Prostate gland (tissue), 2 donors: ENCODE results near the gene MMP21. TPM values are rescaled to one million over a fixed set of nuclear protein-coding genes. Genes with fewer than 3 reads are reported as not detected.

Experiments
- DNase-seq: peaks from one replicate; pipeline ENCODE4 v3.0.0-alpha.2; 2019; ENCODE audit warnings: low spot score
- H3K27ac ChIP-seq, 2 donors: fragments of 200-600 bp; sonication (generic); 2 replicates each; pipeline ENCODE4 v1.5.1; 2017 to 2019
- H3K27me3 ChIP-seq: fragments of 200-600 bp; sonication (generic); replicated peaks from 2 replicates; pipeline ENCODE4 v1.5.1; 2019; ENCODE audit not compliant: insufficient read depth
- H3K36me3 ChIP-seq, 2 donors: fragments of 200-600 bp; sonication (generic); 1 replicate in 1 of 2; 2 replicates in 1 of 2; pipeline versions ENCODE4 v1.5.1 to v1.8.1; 2017 to 2019
- H3K4me1 ChIP-seq: fragments of 200-600 bp; sonication (generic); replicated peaks from 2 replicates; pipeline ENCODE4 v1.5.1; 2019
- H3K4me3 ChIP-seq, 2 donors: fragments of 200-600 bp; sonication (generic); 2 replicates each; pipeline ENCODE4 v1.5.1; 2017 to 2019
- H3K9me3 ChIP-seq: fragments of 200-600 bp; sonication (generic); 2 replicates; pipeline ENCODE4 v1.5.1; 2017
- POLR2A ChIP-seq: fragments of 450-650 bp; IDR thresholded peaks from one replicate; pipeline ENCODE4 v1.6.1; 2016; ENCODE audit warnings: antibody characterized with exemption, mild to moderate bottlenecking
- POLR2AphosphoS5 ChIP-seq: sonication (generic); formaldehyde crosslinking; IDR thresholded peaks from one replicate; pipeline ENCODE4 v1.6.1; 2017; ENCODE audit warnings: antibody characterized with exemption
- WGBS: methylation state at CpG from one replicate; pipeline ENCODE4 v1.1.5; 2018; 5-methylcytosine and 5-hydroxymethylcytosine counted together
- intact Hi-C: fragments of 100-400 bp; cut with DNase I; formaldehyde crosslinking; loops from one replicate; pipeline ENCODE4 v1.14.2; 2022
- total RNA-seq, 2 donors: library from RNA; depleted of rRNA; stranded (reverse); fragments of >200 nt; gene quantifications; one replicate each; pipeline ENCODE4 v1.1.0, GENCODE V29; 2016
- TF ChIP-seq, protein P1 (sequence below), 4 experiments: fragments of 200-600 bp in 2 of 4; fragments of 450-650 bp in 2 of 4; sonication (generic) in 2 of 4; IDR thresholded peaks; 1 replicate in 3 of 4; 2 replicates in 1 of 4; pipeline ENCODE4 v1.5.1; 2016 to 2019; ENCODE audit warnings: antibody characterized with exemption in 4 of 4, mild to moderate bottlenecking in 2 of 4, moderate library complexity in 2 of 4

Gene MMP21
- total RNA-seq, 2 donors from 2014 or later = not detected

DNA sequence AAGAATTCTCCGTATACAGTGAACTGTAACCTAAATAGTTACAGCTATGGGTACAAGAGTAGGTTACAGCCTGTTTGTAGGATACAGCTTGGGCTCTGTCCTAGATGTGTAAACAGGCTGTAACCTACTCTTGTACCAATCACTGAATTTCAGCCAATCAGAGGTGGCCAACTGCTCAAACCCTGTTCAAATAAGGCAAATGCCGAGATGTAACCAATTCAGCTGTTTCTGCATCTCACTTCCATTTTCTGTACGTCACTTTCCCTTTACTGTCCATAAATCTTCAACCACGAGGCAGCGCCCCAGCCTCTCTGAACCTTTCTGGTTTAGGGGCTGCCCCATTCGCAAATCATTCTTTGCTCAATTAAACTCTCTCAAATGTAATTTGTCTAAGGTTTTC, 8.3 kb upstream of the MMP21 start:
- H3K4me3 ChIP-seq = no peak overlapping the region

DNA sequence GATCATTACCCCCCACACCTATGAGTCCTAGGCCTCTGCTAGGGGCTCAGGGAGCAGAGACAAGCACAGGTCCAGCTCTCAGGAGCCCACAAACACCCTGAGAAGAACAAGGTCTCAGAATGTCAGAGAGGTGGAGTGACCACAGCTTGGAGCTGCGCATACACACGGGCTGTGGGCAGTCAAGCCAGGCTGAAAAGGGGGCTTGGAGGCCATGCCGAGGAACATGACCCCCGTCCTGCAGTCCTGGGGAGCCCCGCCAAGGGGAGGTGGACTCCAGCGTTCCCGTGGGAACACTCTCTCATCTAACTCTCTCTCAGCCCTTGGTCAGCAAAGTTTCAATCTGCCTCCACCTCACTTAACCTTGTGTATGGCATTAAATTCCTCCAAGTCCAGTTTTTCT, 7.8 kb upstream of the MMP21 start:
- TF ChIP-seq POLR2AphosphoS5 (no peak), POLR2A (no peak)
- TF ChIP-seq, protein P1, sequence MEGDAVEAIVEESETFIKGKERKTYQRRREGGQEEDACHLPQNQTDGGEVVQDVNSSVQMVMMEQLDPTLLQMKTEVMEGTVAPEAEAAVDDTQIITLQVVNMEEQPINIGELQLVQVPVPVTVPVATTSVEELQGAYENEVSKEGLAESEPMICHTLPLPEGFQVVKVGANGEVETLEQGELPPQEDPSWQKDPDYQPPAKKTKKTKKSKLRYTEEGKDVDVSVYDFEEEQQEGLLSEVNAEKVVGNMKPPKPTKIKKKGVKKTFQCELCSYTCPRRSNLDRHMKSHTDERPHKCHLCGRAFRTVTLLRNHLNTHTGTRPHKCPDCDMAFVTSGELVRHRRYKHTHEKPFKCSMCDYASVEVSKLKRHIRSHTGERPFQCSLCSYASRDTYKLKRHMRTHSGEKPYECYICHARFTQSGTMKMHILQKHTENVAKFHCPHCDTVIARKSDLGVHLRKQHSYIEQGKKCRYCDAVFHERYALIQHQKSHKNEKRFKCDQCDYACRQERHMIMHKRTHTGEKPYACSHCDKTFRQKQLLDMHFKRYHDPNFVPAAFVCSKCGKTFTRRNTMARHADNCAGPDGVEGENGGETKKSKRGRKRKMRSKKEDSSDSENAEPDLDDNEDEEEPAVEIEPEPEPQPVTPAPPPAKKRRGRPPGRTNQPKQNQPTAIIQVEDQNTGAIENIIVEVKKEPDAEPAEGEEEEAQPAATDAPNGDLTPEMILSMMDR (IDR thresholded peaks at IDR 0.05) = no peak
- no peak for DNase-seq
- H3K9me3 ChIP-seq = no peaks in the 10 kb centered on the region
- no peaks in the 10 kb centered on the region for H3K27me3 ChIP-seq
- H3K4me3 ChIP-seq = no peak overlapping the region
- H3K4me1 ChIP-seq = no peaks in the 10 kb centered on the region
- intact Hi-C loops = no loop called here
- H3K36me3 ChIP-seq = no peaks in the 10 kb centered on the region
- WGBS = 92% methylated on average over 7 of the region's 7 CpGs
- H3K27ac ChIP-seq = no peak overlapping the region

More for the DNA sequence above, 8.3 kb upstream of the MMP21 start:
- H3K27me3 ChIP-seq = no peaks in the 10 kb centered on the region
- H3K9me3 ChIP-seq = no peaks in the 10 kb centered on the region
- no peaks in the 10 kb centered on the region for H3K36me3 ChIP-seq
- intact Hi-C loops = no loop called here
- H3K4me1 ChIP-seq = no peaks in the 10 kb centered on the region
- no peak for DNase-seq
- no peak overlapping the region for H3K27ac ChIP-seq
- no peak for TF ChIP-seq POLR2AphosphoS5
- TF ChIP-seq, protein P1 (IDR thresholded peaks at IDR 0.05) = no peak
- no peak for TF ChIP-seq POLR2A
- WGBS = 50% methylated on average over 6 of the region's 6 CpGs

DNA sequence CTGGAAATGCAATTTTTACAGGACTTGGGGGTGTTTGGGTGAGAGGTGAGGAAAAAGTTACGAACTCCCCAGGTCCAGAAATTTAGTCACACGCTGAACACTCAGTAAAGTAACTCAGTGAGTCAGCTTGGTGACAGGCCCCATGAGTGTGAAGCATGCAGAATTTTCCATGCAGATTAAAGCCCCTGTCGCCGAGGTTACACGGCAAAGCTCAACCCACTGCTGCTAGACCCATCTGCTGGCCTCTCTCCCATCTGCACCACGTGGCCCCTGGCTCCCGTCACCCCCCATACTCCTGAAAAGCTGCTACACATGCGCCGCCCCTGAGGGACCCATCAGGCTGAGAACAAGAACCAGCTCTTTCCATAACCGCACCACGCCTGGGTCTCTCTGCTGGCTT, 7.0 kb upstream of the MMP21 start:
- Histone ChIP-seq H3K4me1 (no peaks in the 10 kb centered on the region), H3K4me3 (no peak overlapping the region), H3K27ac (no peak overlapping the region), H3K36me3 (no peaks in the 10 kb centered on the region), H3K27me3 (no peaks in the 10 kb centered on the region), H3K9me3 (no peaks in the 10 kb centered on the region)
- 87% methylated on average over 11 of the region's 11 CpGs for WGBS
- intact Hi-C loops = no loop called here
- no peak for DNase-seq
- no peak for TF ChIP-seq POLR2A
- no peak for TF ChIP-seq POLR2AphosphoS5
- TF ChIP-seq, protein P1 (IDR thresholded peaks at IDR 0.05) = no peak

DNA sequence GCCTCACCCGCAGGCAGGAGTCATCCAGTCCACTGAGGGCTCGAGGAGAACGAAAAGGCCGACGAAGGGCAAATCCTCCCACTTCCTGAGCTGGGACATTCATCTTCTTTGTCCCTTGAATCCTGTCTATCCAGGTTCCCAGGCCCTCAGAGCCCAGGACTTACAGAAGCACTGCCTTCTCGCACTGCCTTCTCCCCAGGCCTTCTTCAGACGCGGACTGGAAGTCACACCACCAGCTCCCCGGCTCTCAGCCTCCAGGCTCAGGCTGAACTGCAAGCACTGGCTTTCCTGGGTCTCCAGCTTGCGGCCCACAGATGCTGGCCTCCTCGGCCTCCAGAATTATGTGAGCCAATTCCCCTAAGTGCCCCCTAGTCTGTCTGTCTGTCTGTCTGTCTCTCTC, 6.4 kb upstream of the MMP21 start:
- Histone ChIP-seq H3K4me3 (no peak overlapping the region), H3K36me3 (no peaks in the 10 kb centered on the region), H3K4me1 (no peaks in the 10 kb centered on the region), H3K27me3 (no peaks in the 10 kb centered on the region), H3K9me3 (no peaks in the 10 kb centered on the region), H3K27ac (no peak overlapping the region)
- intact Hi-C loops = no loop called here
- TF ChIP-seq POLR2A (no peak), POLR2AphosphoS5 (no peak)
- TF ChIP-seq, protein P1 (IDR thresholded peaks at IDR 0.05) = no peak
- WGBS = 85% methylated on average over 11 of the region's 11 CpGs
- DNase-seq = no peak

DNA sequence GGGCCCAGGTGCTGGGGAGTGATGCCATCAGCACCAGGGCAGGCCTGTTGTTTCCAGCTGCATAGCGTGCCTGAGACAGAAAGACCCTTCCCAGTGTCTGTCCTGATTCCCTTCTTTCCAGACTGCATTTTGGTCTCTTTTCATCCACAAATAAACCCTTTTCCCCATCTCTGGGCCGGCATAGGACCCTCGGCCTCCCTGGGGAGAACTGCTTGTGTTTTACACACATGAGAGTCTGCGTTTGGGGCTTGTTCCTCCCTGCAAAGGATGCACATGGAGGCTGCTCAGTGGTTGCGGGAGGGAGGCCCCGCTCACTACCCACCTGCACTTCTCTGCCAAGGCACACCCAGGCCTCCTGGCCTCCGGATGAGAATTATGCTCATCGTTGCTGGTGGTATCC, 5.8 kb upstream of the MMP21 start:
- no peaks in the 10 kb centered on the region for H3K27me3 ChIP-seq
- no peak overlapping the region for H3K27ac ChIP-seq
- DNase-seq = no peak
- TF ChIP-seq POLR2AphosphoS5 (no peak), POLR2A (no peak)
- TF ChIP-seq, protein P1 (IDR thresholded peaks at IDR 0.05) = no peak
- WGBS = 93% methylated on average over 8 of the region's 8 CpGs
- H3K4me3 ChIP-seq = no peak overlapping the region
- no peaks in the 10 kb centered on the region for H3K36me3 ChIP-seq
- intact Hi-C loops = no loop called here
- H3K4me1 ChIP-seq = no peaks in the 10 kb centered on the region
- H3K9me3 ChIP-seq = no peaks in the 10 kb centered on the region
